ENCODE results near the gene BCAT1. TPM values are rescaled to one million over a fixed set of nuclear protein-coding genes. Genes with fewer than 3 reads are reported as not detected.
"Not testable (repeated sequence)": the region's sequence is repeated elsewhere in the genome, so short reads cannot be mapped to it uniquely, and the experiment has no call there.

BCAT1 gene
- total and polyA plus RNA-seq, 8 donors, result 1.3 to 33.0 (median 7.4) TPM

GRCh38 chr12:24853588-24853987, 95.3 kb downstream of the BCAT1 start:
- H3K4me3 ChIP-seq, result no peak overlapping the region
- TF ChIP-seq CTCF (IDR thresholded peaks at IDR 0.05) (no peak), POLR2AphosphoS5 (IDR thresholded peaks at IDR 0.05) (no peak), POLR2A (IDR thresholded peaks at IDR 0.05) (no peak), EP300 (IDR thresholded peaks at IDR 0.05) (no peak)
- H3K27me3 ChIP-seq, result no peaks in the 10 kb centered on the region
- intact Hi-C loops (cut with DNase I; ENCODE audit: low total_unique reads), result no loop called here
- no peaks in the 10 kb centered on the region for H3K9me3 ChIP-seq
- DNase-seq, result no peak
- no peaks in the 10 kb centered on the region for H3K36me3 ChIP-seq
- 44 to 65% (median 60%) methylated on average over 2 of the region's 2 CpGs for WGBS, 5 donors
- no peaks in the 10 kb centered on the region for H3K4me1 ChIP-seq
- no peak overlapping the region for H3K27ac ChIP-seq

GRCh38 chr12:24853094-24853493, 95.8 kb downstream of the BCAT1 start:
- 90 to 100% (median 97%) methylated on average over 2 of the region's 2 CpGs for WGBS, 5 donors

GRCh38 chr12:24852420-24852819, 96.5 kb downstream of the BCAT1 start:
- no peak overlapping the region for H3K27ac ChIP-seq
- 34 to 55% (median 46%) methylated on average over 1 of the region's 1 CpG for WGBS, 5 donors

More at GRCh38 chr12:24853094-24853493, 95.8 kb downstream of the BCAT1 start:
- DNase-seq, result no peak
- no peak for TF ChIP-seq EP300 (IDR thresholded peaks at IDR 0.05)
- TF ChIP-seq CTCF (IDR thresholded peaks at IDR 0.05), result no peak
- TF ChIP-seq POLR2A (IDR thresholded peaks at IDR 0.05), result no peak
- no peak for TF ChIP-seq POLR2AphosphoS5 (IDR thresholded peaks at IDR 0.05)
- Histone ChIP-seq H3K36me3 (no peaks in the 10 kb centered on the region), H3K9me3 (no peaks in the 10 kb centered on the region), H3K27me3 (no peaks in the 10 kb centered on the region), H3K27ac (no peak overlapping the region), H3K4me1 (no peaks in the 10 kb centered on the region), H3K4me3 (no peak overlapping the region)
- intact Hi-C loops (cut with DNase I; ENCODE audit: low total_unique reads), result no loop called here

GRCh38 chr12:24851883-24852282, 97.0 kb downstream of the BCAT1 start:
- H3K27ac ChIP-seq; H3K4me1 ChIP-seq; H3K36me3 ChIP-seq; H3K9me3 ChIP-seq; intact Hi-C loops (cut with DNase I; ENCODE audit: low total_unique reads); H3K27me3 ChIP-seq; DNase-seq; H3K4me3 ChIP-seq: not testable (repeated sequence)
- 21 to 47% (median 31%) methylated on average over 2 of the region's 2 CpGs for WGBS, 5 donors

More at GRCh38 chr12:24852420-24852819, 96.5 kb downstream of the BCAT1 start:
- Histone ChIP-seq H3K9me3 (no peaks in the 10 kb centered on the region), H3K4me3 (no peak overlapping the region), H3K4me1 (no peaks in the 10 kb centered on the region), H3K27me3 (no peaks in the 10 kb centered on the region), H3K36me3 (no peaks in the 10 kb centered on the region)
- TF ChIP-seq POLR2AphosphoS5 (IDR thresholded peaks at IDR 0.05) (no peak), CTCF (IDR thresholded peaks at IDR 0.05) (peak in 2 of 7 experiments; percentile 20 to 44), EP300 (IDR thresholded peaks at IDR 0.05) (no peak), POLR2A (IDR thresholded peaks at IDR 0.05) (no peak)
- intact Hi-C loops (cut with DNase I; ENCODE audit: low total_unique reads), result no loop called here
- DNase-seq, result no peak

GRCh38 chr12:24851341-24851740, 97.6 kb downstream of the BCAT1 start:
- 56 to 87% (median 72%) methylated on average over 3 of the region's 3 CpGs for WGBS, 5 donors
- H3K36me3 ChIP-seq, result no peaks in the 10 kb centered on the region
- no peak overlapping the region for H3K27ac ChIP-seq
- TF ChIP-seq POLR2A (IDR thresholded peaks at IDR 0.05) (no peak), POLR2AphosphoS5 (IDR thresholded peaks at IDR 0.05) (no peak), EP300 (IDR thresholded peaks at IDR 0.05) (no peak), CTCF (IDR thresholded peaks at IDR 0.05) (no peak)
- no peak overlapping the region for H3K4me3 ChIP-seq
- no peaks in the 10 kb centered on the region for H3K27me3 ChIP-seq
- H3K4me1 ChIP-seq, result no peaks in the 10 kb centered on the region
- no peaks in the 10 kb centered on the region for H3K9me3 ChIP-seq
- no peak for DNase-seq
- intact Hi-C loops (cut with DNase I; ENCODE audit: low total_unique reads), result no loop called here
